ENCODE measurements around the gene CACUL1. TPM values are rescaled to one million over a fixed set of nuclear protein-coding genes. Genes with fewer than 3 reads are reported as not detected.

The CACUL1 gene
- total and polyA plus RNA-seq, 2 of the 13 experiments (the other 11 are each of a cell fraction or from before 2014, with no cell fraction given): 14.2 to 31.0 TPM

- no peaks in the 10 kb centered on the region for H3K9me3 ChIP-seq (ENCODE audit: low read length)
- peaks cover 5% of the 10 kb centered on the region; the same call in 1 of the 2 replicates for H4K20me1 ChIP-seq (ENCODE audit: insufficient read depth, low read length)
- DNase-seq (ENCODE audit: low spot score): no peak
- CTCF ChIA-PET (ENCODE audit: low intra/inter-chr PET ratio, low total read pairs): no interaction called here
- H3K4me3 ChIP-seq (replicated peaks in 1 of 3; ENCODE audit: insufficient read depth in 1 of 3, low read depth in 2 of 3, low read length in 3 of 3): no peak overlapping the region
- no peak overlapping the region for H3K9ac ChIP-seq (ENCODE audit: insufficient read depth, low read depth, low read length)
- TF ChIP-seq ZBTB26 (CRISPR knock-in tag; IDR thresholded peaks at IDR 0.05; ENCODE audit: borderline replicate concordance) (peak; percentile 91), BCL6 (CRISPR knock-in tag; IDR thresholded peaks at IDR 0.05) (peak; percentile 85), NCOA2 (CRISPR knock-in tag; IDR thresholded peaks at IDR 0.05) (peak; percentile 36; the same call in 1 of the 2 replicates), ZNF777 (CRISPR knock-in tag; IDR thresholded peaks at IDR 0.05) (no peak)
- H3K27ac ChIP-seq (ENCODE audit: extremely low read length, insufficient read depth, low read length): no peak overlapping the region
- POLR2A ChIA-PET: no interaction called here
- peaks cover 11% of the 10 kb centered on the region for H3K79me2 ChIP-seq (ENCODE audit: insufficient read depth, low read length)
- ATAC-seq: no peak
- peaks cover 28% of the 10 kb centered on the region for H3K4me1 ChIP-seq (ENCODE audit: insufficient read depth, low read length)
- H2AFZ ChIP-seq (ENCODE audit: low read length): no peak overlapping the region
- no TSS peak for BruUV-seq (replicated peaks)
- no peaks in the 10 kb centered on the region; a peak in 1 of 5 replicates for H3K27me3 ChIP-seq (ENCODE audit: control insufficient read depth in 1 of 2, insufficient read depth in 2 of 2, low read length in 2 of 2)
- 8% methylated on average over 1 of the region's 1 CpG for WGBS (ENCODE audit: low lambda C conversion rate)
- H3K4me2 ChIP-seq (ENCODE audit: low read depth, low read length): peak overlapping the region; percentile 5; the same call in 1 of the 2 replicates
- no peaks in the 10 kb centered on the region for H3K36me3 ChIP-seq (replicated peaks in 1 of 2; ENCODE audit: control insufficient read depth in 1 of 2, insufficient read depth in 2 of 2, low read length in 2 of 2)
- no peak for FAIRE-seq
- in situ Hi-C loops (cut with HindIII; ENCODE audit: extremely low pct_ligation_motif_present, low pct_unique_long_range_greater_than_20kb): no loop called here
- intact Hi-C loops (cut with micrococcal nuclease; ENCODE audit: unreplicated experiment): loop anchor here (10.0 kb wide), 2 partner anchors 266 to 406 kb away; partner anchors contain the start of genes NANOS1 and SFXN4
Measured at GRCh38 chr10:118758449-118758848, 3.7 kb upstream of the CACUL1 start.

- ChIA-PET CTCF (ENCODE audit: low intra/inter-chr PET ratio, low total read pairs) (no interaction called here), POLR2A (interaction anchor here (1.3 to 1.7 kb wide), 3 partner anchors 15 to 22 kb away, joined by 5 to 11 read pairs (median 9); no protein-coding TSS in a partner anchor)
- Histone ChIP-seq H3K27ac (ENCODE audit: extremely low read length, insufficient read depth, low read length) (peak overlapping the region; percentile 81), H3K4me2 (ENCODE audit: low read depth, low read length) (peak overlapping the region; percentile 90), H3K27me3 (ENCODE audit: control insufficient read depth in 1 of 2, insufficient read depth in 2 of 2, low read length in 2 of 2) (no peaks in the 10 kb centered on the region; a peak in 1 of 5 replicates), H3K79me2 (ENCODE audit: insufficient read depth, low read length) (peaks cover 52% of the 10 kb centered on the region), H3K9ac (ENCODE audit: insufficient read depth, low read depth, low read length) (peak overlapping the region; percentile 83), H3K36me3 (replicated peaks in 1 of 2; ENCODE audit: control insufficient read depth in 1 of 2, insufficient read depth in 2 of 2, low read length in 2 of 2) (peaks cover 1 to 3% of the 10 kb centered on the region in 2 experiments; a peak in 1 of 5 replicates), H3K4me1 (ENCODE audit: insufficient read depth, low read length) (peaks cover 36% of the 10 kb centered on the region), H3K4me3 (replicated peaks in 1 of 3; ENCODE audit: insufficient read depth in 1 of 3, low read depth in 2 of 3, low read length in 3 of 3) (peak overlapping the region; percentile 83 to 93 (median 86)), H3K9me3 (ENCODE audit: low read length) (no peaks in the 10 kb centered on the region), H2AFZ (ENCODE audit: low read length) (no peak overlapping the region), H4K20me1 (ENCODE audit: insufficient read depth, low read length) (peaks cover 28% of the 10 kb centered on the region)
- no TSS peak for BruUV-seq (replicated peaks)
- DNase-seq (ENCODE audit: low spot score): no peak
- FAIRE-seq: no peak
- WGBS (ENCODE audit: low lambda C conversion rate): under 1% methylated on average over 13 of the region's 22 CpGs
- intact Hi-C loops (cut with micrococcal nuclease; ENCODE audit: unreplicated experiment): loop anchor here (10.0 kb wide), 2 partner anchors 271 to 411 kb away; partner anchors contain the start of genes NANOS1 and SFXN4
- ATAC-seq: peak; percentile 34
- in situ Hi-C loops (cut with HindIII; ENCODE audit: extremely low pct_ligation_motif_present, low pct_unique_long_range_greater_than_20kb): no loop called here
- TF ChIP-seq SRY (CRISPR knock-in tag; IDR thresholded peaks at IDR 0.05) (0 out of 2 replicates have a peak, but pooled peaks have one; percentile 59), THAP8 (CRISPR knock-in tag; IDR thresholded peaks at IDR 0.05; ENCODE audit: borderline replicate concordance) (peak; percentile 26; the same call in 1 of the 2 replicates), PCBP1 (IDR thresholded peaks at IDR 0.05; ENCODE audit: borderline replicate concordance, low read depth, low read length) (peak; percentile 41; the same call in 1 of the 2 replicates), ZNF335 (CRISPR knock-in tag; IDR thresholded peaks at IDR 0.05) (no peak), PATZ1 (CRISPR knock-in tag; IDR thresholded peaks at IDR 0.05) (peak; percentile 35; the same call in 1 of the 2 replicates), XRCC5 (optimal IDR thresholded peaks at IDR 0.05; ENCODE audit: low read length) (no peak), FOXK1 (CRISPR knock-in tag; IDR thresholded peaks at IDR 0.05; ENCODE audit: borderline replicate concordance, low read depth) (peak; percentile 12; the same call in 1 of the 2 replicates), ZNF577 (CRISPR knock-in tag; IDR thresholded peaks at IDR 0.05; ENCODE audit: borderline replicate concordance, low read depth) (0 out of 2 replicates have a peak, but pooled peaks have one; percentile 32), U2AF1 (optimal IDR thresholded peaks at IDR 0.05; ENCODE audit: low read depth, low read length) (no peak), ZNF790 (CRISPR knock-in tag; IDR thresholded peaks at IDR 0.05; ENCODE audit: borderline replicate concordance) (peak; percentile 87; the same call in 1 of the 2 replicates), SMC3 (IDR thresholded peaks at IDR 0.05; ENCODE audit: low read length) (no peak), DMAP1 (CRISPR knock-in tag; IDR thresholded peaks at IDR 0.05) (no peak)
Measured at GRCh38 chr10:118754229-118754555, 578 bp downstream of the CACUL1 start.

Data from HepG2 (cell line).